ENCODE measurements around the gene SLC8A2. TPM values are rescaled to one million over a fixed set of nuclear protein-coding genes. Genes with fewer than 3 reads are reported as not detected.
A peak's percentile ranks its signal among the peaks of the same experiment; 100 is the strongest.

The SLC8A2 gene
- total and polyA plus RNA-seq, 2 of the 8 experiments (the other 6 are each of a cell fraction or from before 2014, with no cell fraction given) = 7.3 to 12.4 TPM

- H2AFZ ChIP-seq (ENCODE audit: low read length) = no peak overlapping the region
- H3K9me3 ChIP-seq (ENCODE audit: insufficient read depth in 2 of 2, low read depth in 1 of 2, low read length in 1 of 2) = no peaks in the 10 kb centered on the region
- H3K4me2 ChIP-seq (ENCODE audit: insufficient read depth in 1 of 2, low read depth in 2 of 2, low read length in 2 of 2) = no peak overlapping the region
- H3K27me3 ChIP-seq (replicated peaks in 1 of 4; ENCODE audit: control insufficient read depth in 3 of 4, extremely low read depth in 1 of 4, insufficient read depth in 3 of 4, low read length in 3 of 4) = no peaks in the 10 kb centered on the region
- 0 out of 2 replicates have a peak overlapping the region, but pooled peaks have one; percentile 10 for H2BK5ac ChIP-seq (ENCODE audit: low read depth, low read length)
- no peaks in the 10 kb centered on the region for H3K36me3 ChIP-seq (ENCODE audit: control insufficient read depth in 2 of 4, insufficient read depth in 4 of 4, low read length in 3 of 4)
- H2BK15ac ChIP-seq (ENCODE audit: low read length) = no peak overlapping the region
- peaks cover 0 to 4% of the 10 kb centered on the region in 2 experiments for H4K20me1 ChIP-seq (replicated peaks in 1 of 2; ENCODE audit: control insufficient read depth in 1 of 2, insufficient read depth in 2 of 2, low read length in 2 of 2)
- H4K5ac ChIP-seq (ENCODE audit: insufficient read length, low read depth, low read length) = no peak overlapping the region
- no peak overlapping the region for H3K4me3 ChIP-seq (ENCODE audit: extremely low read depth in 1 of 4, insufficient read depth in 2 of 4, low read depth in 3 of 4, low read length in 4 of 4)
- no peak overlapping the region for H2BK120ac ChIP-seq (replicated peaks; ENCODE audit: low read depth, low read length)
- FAIRE-seq (no peak), DNase-seq (ENCODE audit: low read depth in 1 of 2, low spot score in 2 of 2) (no peak)
- H4K8ac ChIP-seq (ENCODE audit: extremely low read depth, insufficient read depth, low read length) = peak overlapping the region; percentile 37; the same call in 1 of the 2 replicates
- peaks cover 9% of the 10 kb centered on the region for H3K23me2 ChIP-seq (ENCODE audit: low read depth, low read length)
- H3K23ac ChIP-seq (ENCODE audit: insufficient read length) = no peak overlapping the region
- H3K27ac ChIP-seq (ENCODE audit: low read depth, low read length) = no peak overlapping the region
- no peak overlapping the region for H4K91ac ChIP-seq (replicated peaks; ENCODE audit: insufficient read length, low read length)
- H3K79me1 ChIP-seq (ENCODE audit: low read depth, low read length) = no peaks in the 10 kb centered on the region; the same call in 1 of the 2 replicates
- no peak overlapping the region for H3K4ac ChIP-seq (replicated peaks; ENCODE audit: insufficient read length, low read depth, low read length)
- ChIA-PET CTCF (ENCODE audit: partially characterized antibody) (interaction anchor here (0.7 to 4.3 kb wide), 7 partner anchors 11 to 106 kb away, joined by 3 to 32 read pairs (median 5); partner anchors contain the start of gene DHX34), POLR2A (ENCODE audit: partially characterized antibody) (interaction anchor here (0.8 to 1.9 kb wide), 6 partner anchors 11 to 127 kb away, joined by 3 to 6 read pairs (median 3); partner anchors contain the start of gene INAFM1)
- no peak overlapping the region for H3K18ac ChIP-seq (ENCODE audit: extremely low read depth, low read length)
- no peak for TF ChIP-seq RFX5 (IDR thresholded peaks at IDR 0.05; ENCODE audit: borderline replicate concordance, low read depth, low read length)
- no peak for TF ChIP-seq CHD2 (IDR thresholded peaks at IDR 0.05; ENCODE audit: low read length)
- no peak for TF ChIP-seq SRF (IDR thresholded peaks at IDR 0.05; ENCODE audit: low read depth, low read length)
- no peak for TF ChIP-seq GABPA (IDR thresholded peaks at IDR 0.05; ENCODE audit: borderline replicate concordance, insufficient read depth, low read length)
- no peak for TF ChIP-seq CBX8 (IDR thresholded peaks at IDR 0.05; ENCODE audit: borderline replicate concordance, low read depth, low read length)
- no peak for TF ChIP-seq SUZ12 (IDR thresholded peaks at IDR 0.05; ENCODE audit: low read length)
- TF ChIP-seq BRCA1 (IDR thresholded peaks at IDR 0.05; ENCODE audit: low read depth, low read length) = no peak
- no peak for TF ChIP-seq RNF2 (IDR thresholded peaks at IDR 0.05; ENCODE audit: borderline replicate concordance, low read depth, low read length, missing control alignments, poor library complexity, severe bottlenecking)
- no peak for TF ChIP-seq SP1 (IDR thresholded peaks at IDR 0.05; ENCODE audit: low read depth, low read length)
- H2AK5ac ChIP-seq (ENCODE audit: low read depth, low read length) = peak overlapping the region; percentile 95; the same call in 1 of the 2 replicates
- H2BK12ac ChIP-seq (ENCODE audit: low read depth, low read length) = peak overlapping the region; percentile 71; the same call in 1 of the 2 replicates
- peaks cover 8 to 14% (median 10%) of the 10 kb centered on the region in 4 experiments for H3K4me1 ChIP-seq (replicated peaks in 1 of 4; ENCODE audit: control insufficient read depth in 3 of 4, insufficient read depth in 4 of 4, low read length in 3 of 4)
- H3K79me2 ChIP-seq (ENCODE audit: control insufficient read depth in 1 of 2, insufficient read depth in 2 of 2, low read length in 2 of 2) = no peaks in the 10 kb centered on the region
- no peak overlapping the region for H3K9ac ChIP-seq (replicated peaks in 1 of 4; ENCODE audit: extremely low read depth in 1 of 4, low read depth in 3 of 4, low read length in 3 of 4)
- H3K56ac ChIP-seq (replicated peaks; ENCODE audit: insufficient read length, low read depth, low read length) = no peak overlapping the region
- WGBS, 2 experiments (ENCODE audit: extremely low coverage in 1 of 2, insufficient coverage in 1 of 2, insufficient read length in 1 of 2, insufficient replicate concordance in 2 of 2, low coverage in 1 of 2, low lambda C conversion rate in 2 of 2, missing lambda C conversion rate in 1 of 2) = 93% methylated on average over 16 of the region's 16 CpGs; no CpG with 5 or more reads in 1 of the 2 experiments
- H2BK20ac ChIP-seq (ENCODE audit: low read length) = no peak overlapping the region
- H3K14ac ChIP-seq (ENCODE audit: insufficient read length) = no peak overlapping the region
Observed at GRCh38 chr19:47402504-47402903, 69.2 kb downstream of the SLC8A2 start.
